ENCODE data around the gene EXO1. TPM values are rescaled to one million over a fixed set of nuclear protein-coding genes. Genes with fewer than 3 reads are reported as not detected.
"Not testable (repeated sequence)": the region's sequence is repeated elsewhere in the genome, so short reads cannot be mapped to it uniquely, and the experiment has no call there.

Gene EXO1
- polyA plus RNA-seq, 1 of the 3 experiments (the other 2 are of a cell fraction) = 3.9 TPM

GRCh38 chr1:241825581-241825980 lies 22.4 kb upstream of the EXO1 start:
- H3F3A ChIP-seq (replicated peaks; ENCODE audit: insufficient read depth) = no peaks in the 10 kb centered on the region
- no peak for DNase-seq
- no peaks in the 10 kb centered on the region for H3K9me3 ChIP-seq
- no peaks in the 10 kb centered on the region for H3K79me2 ChIP-seq (ENCODE audit: insufficient read depth)
- H2AFZ ChIP-seq (ENCODE audit: low read depth) = no peak overlapping the region; the same call in 1 of the 2 replicates
- H3K4me2 ChIP-seq = no peak overlapping the region
- no peaks in the 10 kb centered on the region for H3K36me3 ChIP-seq (replicated peaks in 1 of 2; ENCODE audit: control insufficient read depth in 1 of 2, insufficient read depth in 2 of 2, low read length in 1 of 2)
- no peak for TF ChIP-seq FOSL2 (IDR thresholded peaks at IDR 0.05; ENCODE audit: borderline replicate concordance, low read depth)
- no peak for TF ChIP-seq POLR2AphosphoS5 (IDR thresholded peaks at IDR 0.05; ENCODE audit: low read depth, low read length)
- TF ChIP-seq PBX3 (IDR thresholded peaks at IDR 0.05) = no peak
- TF ChIP-seq USF2 (IDR thresholded peaks at IDR 0.05; ENCODE audit: borderline replicate concordance, low read depth, low read length) = no peak
- TF ChIP-seq NFIC (IDR thresholded peaks at IDR 0.05; ENCODE audit: borderline replicate concordance) = no peak
- TF ChIP-seq RAD21 (IDR thresholded peaks at IDR 0.05; ENCODE audit: low read length) = no peak
- TF ChIP-seq FOXM1 (IDR thresholded peaks at IDR 0.05; ENCODE audit: low read depth) = no peak
- TF ChIP-seq MXI1 (IDR thresholded peaks at IDR 0.05; ENCODE audit: low read depth, low read length) = no peak
- no peak for TF ChIP-seq FOXJ3 (CRISPR knock-in tag; IDR thresholded peaks at IDR 0.05)
- H3K9ac ChIP-seq = no peak overlapping the region
- no peaks in the 10 kb centered on the region for H4K20me1 ChIP-seq (ENCODE audit: insufficient read depth)
- H3K4me1 ChIP-seq (ENCODE audit: control insufficient read depth in 1 of 2, insufficient read depth in 2 of 2, low read depth in 1 of 2, low read length in 1 of 2) = peaks cover 0 to 10% of the 10 kb centered on the region in 2 experiments; a peak in 2 of 4 replicates
- ChIA-PET CTCF (interaction anchor here (1.0 to 2.3 kb wide), 3 partner anchors 9 to 215 kb away, joined by 3 to 9 read pairs (median 8); no protein-coding TSS in a partner anchor), POLR2A (no interaction called here)
- H3K27ac ChIP-seq (ENCODE audit: low read depth in 2 of 2, low read length in 1 of 2) = no peak overlapping the region
- H3K4me3 ChIP-seq (ENCODE audit: low read depth in 2 of 2, low read length in 1 of 2) = no peak overlapping the region
- H3K9me2 ChIP-seq = no peaks in the 10 kb centered on the region
- no peaks in the 10 kb centered on the region for H3K27me3 ChIP-seq (ENCODE audit: insufficient read depth)

GRCh38 chr1:241826613-241827012 lies 21.4 kb upstream of the EXO1 start:
- H4K20me1 ChIP-seq (ENCODE audit: insufficient read depth); H3K9me3 ChIP-seq; POLR2A ChIA-PET; H3K9ac ChIP-seq; H3K9me2 ChIP-seq; DNase-seq; H3K27ac ChIP-seq (ENCODE audit: low read depth in 2 of 2, low read length in 1 of 2); H3K79me2 ChIP-seq (ENCODE audit: insufficient read depth); H3K4me3 ChIP-seq (ENCODE audit: low read depth in 2 of 2, low read length in 1 of 2); H3K36me3 ChIP-seq (replicated peaks in 1 of 2; ENCODE audit: control insufficient read depth in 1 of 2, insufficient read depth in 2 of 2, low read length in 1 of 2); H2AFZ ChIP-seq (ENCODE audit: low read depth); H3K27me3 ChIP-seq (ENCODE audit: insufficient read depth); H3K4me2 ChIP-seq; H3F3A ChIP-seq (replicated peaks; ENCODE audit: insufficient read depth): not testable (repeated sequence)
- CTCF ChIA-PET = interaction anchor here (2.7 kb wide), 1 partner anchor 215 kb away, joined by 16 read pairs; no protein-coding TSS in a partner anchor
- H3K4me1 ChIP-seq (ENCODE audit: control insufficient read depth in 1 of 2, insufficient read depth in 2 of 2, low read depth in 1 of 2, low read length in 1 of 2) = peaks cover 0 to 10% of the 10 kb centered on the region in 2 experiments; a peak in 2 of 4 replicates
- WGBS (ENCODE audit: low lambda C conversion rate) = 79% methylated on average over 9 of the region's 9 CpGs

GRCh38 chr1:241827264-241827663 lies 20.7 kb upstream of the EXO1 start:
- H3F3A ChIP-seq (replicated peaks; ENCODE audit: insufficient read depth) = no peaks in the 10 kb centered on the region
- H2AFZ ChIP-seq (ENCODE audit: low read depth) = no peak overlapping the region
- no peaks in the 10 kb centered on the region for H4K20me1 ChIP-seq (ENCODE audit: insufficient read depth)
- H3K9me2 ChIP-seq = no peaks in the 10 kb centered on the region
- H3K79me2 ChIP-seq (ENCODE audit: insufficient read depth) = no peaks in the 10 kb centered on the region
- H3K9me3 ChIP-seq = no peaks in the 10 kb centered on the region
- no peak for DNase-seq
- no peak overlapping the region for H3K9ac ChIP-seq
- POLR2A ChIA-PET = no interaction called here
- no peak overlapping the region for H3K27ac ChIP-seq (ENCODE audit: low read depth in 2 of 2, low read length in 1 of 2)
- H3K36me3 ChIP-seq (replicated peaks in 1 of 2; ENCODE audit: control insufficient read depth in 1 of 2, insufficient read depth in 2 of 2, low read length in 1 of 2) = no peaks in the 10 kb centered on the region
- H3K4me3 ChIP-seq (ENCODE audit: low read depth in 2 of 2, low read length in 1 of 2) = no peak overlapping the region
- no peak for TF ChIP-seq RFX5 (IDR thresholded peaks at IDR 0.05; ENCODE audit: low read length)
- H3K27me3 ChIP-seq (ENCODE audit: insufficient read depth) = no peaks in the 10 kb centered on the region
- H3K4me2 ChIP-seq = no peak overlapping the region
- peaks cover 0 to 10% of the 10 kb centered on the region in 2 experiments; a peak in 2 of 4 replicates for H3K4me1 ChIP-seq (ENCODE audit: control insufficient read depth in 1 of 2, insufficient read depth in 2 of 2, low read depth in 1 of 2, low read length in 1 of 2)
- WGBS (ENCODE audit: low lambda C conversion rate) = 90% methylated on average over 2 of the region's 2 CpGs
- CTCF ChIA-PET = interaction anchor here (1.2 to 2.7 kb wide), 2 partner anchors 12 to 216 kb away, joined by 3 to 16 read pairs; no protein-coding TSS in a partner anchor

Data from SK-N-SH (cell line).